HCT116 (cell line): ENCODE results near the gene AP1S1. TPM values are rescaled to one million over a fixed set of nuclear protein-coding genes. Genes with fewer than 3 reads are reported as not detected.
A peak's percentile ranks its signal among the peaks of the same experiment; 100 is the strongest.

Experiments
- ATAC-seq: fragments of 200-7000 bp; cut with Tn5 transposase; 2 replicates; pipeline ENCODE4 v1.9.1; 2020; ENCODE audit warnings: mild to moderate bottlenecking, moderate library complexity
- BruUV-seq: library from RNA; stranded (reverse); fragments of 400-500 nt; replicated peaks from 2 replicates; lab custom pipeline; 2021; lab: Mats Ljungman, UMichigan
- CTCF ChIA-PET: fragments of 300-600 bp; sonication (Branson Sonifier 250); formaldehyde crosslinking; loops from one replicate; lab custom pipeline; 2021; ENCODE audit warnings: antibody characterized with exemption; lab: Charles Lee
- POLR2A ChIA-PET: fragments of 300-600, 350-600 bp; sonication (Branson Sonifier 250); formaldehyde crosslinking; loops from one replicate; lab custom pipeline; 2021; ENCODE audit warnings: antibody characterized with exemption; lab: Charles Lee
- RAD21 ChIA-PET, 2 experiments: fragments of 300-600 bp; sonication (Branson Sonifier 250); formaldehyde crosslinking; loops; one replicate each; lab custom pipeline; 2023; ENCODE audit warnings: low total read pairs in 2 of 2; ENCODE audit not compliant: uncharacterized antibody in 2 of 2, unreplicated experiment in 2 of 2, low non-redundant PET in 1 of 2; lab: Charles Lee
- DNase-seq: peaks from one replicate; pipeline ENCODE4 v3.0.0-alpha.2; 2010; ENCODE audit warnings: low read depth, low spot score
- H2AFZ ChIP-seq: fragments of 200-600 bp; shearing (Covaris generic), sonication (generic); 2 replicates; pipeline ENCODE4 v1.6.1; 2017; ENCODE audit warnings: low read depth, mixed run types, mixed read lengths, antibody characterized with exemption, low read length; ENCODE audit not compliant: poor library complexity, severe bottlenecking
- H3K27ac ChIP-seq: 2 replicates; pipeline ENCODE4 v1.5.1; 2012; ENCODE audit warnings: low read depth, low read length
- H3K27me3 ChIP-seq: fragments of 200-600 bp; sonication (generic); 2 replicates; pipeline ENCODE4 v1.6.1; 2016; ENCODE audit warnings: mixed run types, low read length, mixed read lengths; ENCODE audit not compliant: insufficient read depth
- H3K36me3 ChIP-seq, 2 experiments: fragments of 200-500 bp in 1 of 2; fragments of 200-600 bp in 1 of 2; sonication (Bioruptor generic) in 1 of 2; sonication (generic) in 1 of 2; 2 replicates each; pipeline versions ENCODE4 v1.5.1 to v1.6.1; 2014 to 2016; ENCODE audit warnings: low read length in 2 of 2, inconsistent platforms in 1 of 2, mixed read lengths in 1 of 2, mixed run types in 1 of 2; ENCODE audit not compliant: insufficient read depth in 2 of 2, control insufficient read depth in 1 of 2
- H3K4me1 ChIP-seq, 2 experiments: fragments of 200-600 bp in 1 of 2; sonication (generic) in 1 of 2; 2 replicates each; pipeline versions ENCODE4 v1.5.1 to v1.6.1; 2012 to 2017; ENCODE audit warnings: low read length in 2 of 2, inconsistent platforms in 1 of 2, mild to moderate bottlenecking in 1 of 2, mixed read lengths in 1 of 2, mixed run types in 1 of 2, moderate library complexity in 1 of 2; ENCODE audit not compliant: insufficient read depth in 2 of 2, control insufficient read depth in 1 of 2
- H3K4me2 ChIP-seq: fragments of 200-600 bp; sonication (generic); 2 replicates; pipeline ENCODE4 v1.6.1; 2017; ENCODE audit warnings: mixed run types, low read length, mixed read lengths
- H3K4me3 ChIP-seq, 2 experiments: fragments of 200-600 bp in 1 of 2; sonication (generic) in 1 of 2; replicated peaks in 1 of 2; 2 replicates each; pipeline ENCODE4 v1.5.1; 2011 to 2016; ENCODE audit warnings: low read length in 2 of 2, control low read depth in 1 of 2, low read depth in 1 of 2, mild to moderate bottlenecking in 1 of 2, mixed read lengths in 1 of 2, mixed run types in 1 of 2
- H3K79me2 ChIP-seq: fragments of 200-600 bp; sonication (generic); 2 replicates; pipeline ENCODE4 v1.6.1; 2017; ENCODE audit warnings: mild to moderate bottlenecking, mixed run types, low read length, moderate library complexity, mixed read lengths; ENCODE audit not compliant: insufficient read depth
- H3K9ac ChIP-seq: fragments of 200-600 bp; sonication (generic); 2 replicates; pipeline ENCODE4 v1.6.1; 2016; ENCODE audit warnings: low read length, mixed read lengths
- H3K9me2 ChIP-seq: fragments of 200-600 bp; sonication (generic), shearing (Covaris generic); 2 replicates; pipeline ENCODE4 v1.6.1; 2017; ENCODE audit warnings: mixed run types, mild to moderate bottlenecking, moderate library complexity; ENCODE audit not compliant: insufficient read depth
- H3K9me3 ChIP-seq, 2 experiments: fragments of 200-500 bp in 1 of 2; fragments of 200-600 bp in 1 of 2; sonication (Bioruptor generic) in 1 of 2; sonication (generic) in 1 of 2; 2 replicates each; pipeline ENCODE4 v1.6.1; 2014 to 2017; ENCODE audit warnings: low read length in 2 of 2, mixed read lengths in 2 of 2, inconsistent platforms in 1 of 2, low read depth in 1 of 2, mild to moderate bottlenecking in 1 of 2, mixed run types in 1 of 2, moderate library complexity in 1 of 2; ENCODE audit not compliant: control insufficient read depth in 1 of 2, insufficient read depth in 1 of 2
- H4K20me1 ChIP-seq: fragments of 200-600 bp; sonication (generic), shearing (Covaris generic); 2 replicates; pipeline ENCODE4 v1.6.1; 2017; ENCODE audit warnings: mixed run types, mild to moderate bottlenecking, moderate library complexity; ENCODE audit not compliant: insufficient read depth
- CEBPB ChIP-seq: IDR thresholded peaks from 2 replicates; pipeline ENCODE4 v1.6.1; 2012; ENCODE audit warnings: low read depth
- EZH2 ChIP-seq: fragments of 200-600 bp; sonication (generic); IDR thresholded peaks from 2 replicates; pipeline ENCODE4 v1.6.1; 2017; ENCODE audit warnings: antibody characterized with exemption, mixed run types
- EZH2phosphoT487 ChIP-seq: fragments of 200-600 bp; IDR thresholded peaks from 2 replicates; pipeline ENCODE4 v1.6.1; 2018; ENCODE audit warnings: antibody characterized with exemption, borderline replicate concordance
- FOSL1 ChIP-seq: IDR thresholded peaks from 2 replicates; pipeline ENCODE4 v1.6.1; 2012; ENCODE audit warnings: low read depth
- SP1 ChIP-seq: IDR thresholded peaks from 2 replicates; pipeline ENCODE4 v1.6.1; 2012; ENCODE audit warnings: low read depth
- YY1 ChIP-seq: IDR thresholded peaks from 2 replicates; pipeline ENCODE4 v1.6.1; 2011; ENCODE audit warnings: low read length, low read depth, moderate library complexity, mild to moderate bottlenecking; ENCODE audit not compliant: insufficient replicate concordance; ENCODE audit errors: extremely low read depth
- ZNF274 ChIP-seq: fragments of 200-500 bp; sonication (Bioruptor generic); IDR thresholded peaks from 2 replicates; pipeline ENCODE4 v1.6.1; 2014; ENCODE audit warnings: mild to moderate bottlenecking, low read depth, low read length, inconsistent platforms
- intact Hi-C: fragments of 100-400 bp; cut with micrococcal nuclease; formaldehyde crosslinking; loops from 2 replicates; pipeline ENCODE4 v1.10.0; 2022
- total RNA-seq: library from RNA; stranded (reverse); gene quantifications from one replicate; pipeline ENCODE4 v1.2.1, GENCODE V29; 2021; ENCODE audit not compliant: unreplicated experiment
- TF ChIP-seq, protein P1 (sequence below): IDR thresholded peaks from 2 replicates; pipeline ENCODE4 v1.6.1; 2012
- TF ChIP-seq, protein P2 (sequence below): IDR thresholded peaks from 2 replicates; pipeline ENCODE4 v1.6.1; 2011; ENCODE audit warnings: mild to moderate bottlenecking, low read length, moderate library complexity; ENCODE audit not compliant: insufficient replicate concordance; ENCODE audit errors: extremely low read depth
- TF ChIP-seq, protein P3 (sequence below), 3 experiments: fragments of 200-600 bp in 1 of 3; sonication (generic) in 1 of 3; IDR thresholded peaks in 2 of 3; conservative IDR thresholded peaks in 1 of 3; 2 replicates each; pipeline ENCODE4 v1.5.1; 2012 to 2017; ENCODE audit warnings: low read depth in 2 of 3, low read length in 2 of 3, antibody characterized with exemption in 1 of 3, borderline replicate concordance in 1 of 3, control low read depth in 1 of 3, mild to moderate bottlenecking in 1 of 3, mixed read lengths in 1 of 3, mixed run types in 1 of 3, moderate library complexity in 1 of 3; ENCODE audit not compliant: insufficient read depth in 1 of 3

AP1S1 gene
- total RNA-seq, 1 experiment from 2014 or later, result 130 TPM

DNA sequence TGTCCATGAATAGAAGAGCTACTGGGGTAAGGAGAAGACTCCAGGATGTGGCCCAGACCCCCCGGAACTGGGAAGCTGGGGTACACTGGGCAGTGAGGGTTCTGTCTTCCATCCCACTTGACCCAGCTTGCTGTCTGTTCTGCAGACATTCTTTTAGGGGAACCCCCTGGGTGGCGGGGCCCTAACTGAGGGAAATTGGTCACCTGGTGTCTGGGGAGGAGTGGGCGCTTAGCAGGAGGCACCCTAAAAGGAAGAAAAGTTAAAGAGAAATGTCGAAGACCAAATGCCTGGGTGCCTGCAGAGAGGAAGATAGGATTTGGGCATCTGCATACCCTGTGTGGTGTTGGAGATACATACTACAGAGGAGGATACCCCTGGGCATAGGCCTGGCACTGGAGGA lies 1.0 kb downstream of the AP1S1 start:
- Histone ChIP-seq H3K9ac (peak overlapping the region; percentile 94), H3K27ac (peak overlapping the region; percentile 78), H2AFZ (no peak overlapping the region), H3K9me3 (no peaks in the 10 kb centered on the region), H3K27me3 (no peaks in the 10 kb centered on the region), H3K79me2 (peaks cover 42% of the 10 kb centered on the region), H3K9me2 (no peaks in the 10 kb centered on the region), H3K36me3 (peaks cover 6 to 32% of the 10 kb centered on the region in 2 experiments; a peak in 3 of 4 replicates), H3K4me1 (peaks cover 38 to 55% of the 10 kb centered on the region in 2 experiments), H4K20me1 (no peaks in the 10 kb centered on the region), H3K4me2 (peak overlapping the region; percentile 98), H3K4me3 (peak overlapping the region; percentile 74 to 85)
- intact Hi-C loops, result no loop called here
- ChIA-PET RAD21 (no interaction called here), POLR2A (interaction anchor here (0.6 to 2.8 kb wide), 3 partner anchors 10 to 977 kb away, joined by 4 to 11 read pairs (median 5); partner anchors contain the start of gene VGF), CTCF (interaction anchor here (1.8 to 4.4 kb wide), 3 partner anchors 11 to 128 kb away, joined by 6 to 44 read pairs (median 7); no protein-coding TSS in a partner anchor)
- TF ChIP-seq SP1 (no peak), EZH2phosphoT487 (no peak), ZNF274 (no peak), EZH2 (no peak), YY1 (no peak), CEBPB (no peak), FOSL1 (no peak)
- TF ChIP-seq, protein P1, sequence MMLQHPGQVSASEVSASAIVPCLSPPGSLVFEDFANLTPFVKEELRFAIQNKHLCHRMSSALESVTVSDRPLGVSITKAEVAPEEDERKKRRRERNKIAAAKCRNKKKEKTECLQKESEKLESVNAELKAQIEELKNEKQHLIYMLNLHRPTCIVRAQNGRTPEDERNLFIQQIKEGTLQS, result no peak
- ATAC-seq (no peak), DNase-seq (no peak)
- no TSS peak for BruUV-seq

DNA sequence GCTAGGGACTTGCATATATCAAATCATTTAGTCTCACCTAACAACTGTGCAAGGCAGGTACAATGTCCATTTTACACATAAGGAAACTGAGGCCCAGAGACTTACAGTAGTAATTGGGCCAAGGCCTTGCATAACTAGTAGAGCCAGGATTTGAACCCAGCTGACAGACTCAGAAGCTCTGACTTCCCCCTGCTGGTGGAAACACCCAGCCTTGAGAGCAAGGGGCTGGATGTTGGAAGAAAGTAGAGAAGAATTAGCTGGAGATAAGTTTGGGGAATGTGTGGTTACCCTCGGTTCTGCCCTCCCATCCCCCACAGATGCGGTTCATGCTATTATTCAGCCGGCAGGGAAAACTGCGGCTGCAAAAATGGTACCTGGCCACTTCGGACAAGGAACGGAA lies 2.0 kb downstream of the AP1S1 start:
- peak overlapping the region; percentile 98 for H3K4me2 ChIP-seq
- no peaks in the 10 kb centered on the region for H3K9me2 ChIP-seq
- peaks cover 47 to 65% of the 10 kb centered on the region in 2 experiments for H3K4me1 ChIP-seq
- no TSS peak for BruUV-seq
- intact Hi-C loops, result no loop called here
- peaks cover 6 to 32% of the 10 kb centered on the region in 2 experiments; a peak in 3 of 4 replicates for H3K36me3 ChIP-seq
- ChIA-PET CTCF (interaction anchor here (1.0 to 4.4 kb wide), 11 partner anchors 9 to 262 kb away, joined by 3 to 44 read pairs (median 3); partner anchors contain the start of genes PLOD3, TRIM56, VGF and ZNHIT1), POLR2A (interaction anchor here (0.7 to 2.8 kb wide), 6 partner anchors 9 to 182 kb away, joined by 3 to 11 read pairs (median 5); partner anchors contain the start of genes SERPINE1 and VGF), RAD21 (interaction anchor here (0.6 to 0.9 kb wide), 4 partner anchors 9 to 13 kb away, joined by 3 to 7 read pairs (median 3); partner anchors contain the start of gene VGF (in 2 of the 2))
- peak overlapping the region; percentile 78 for H3K27ac ChIP-seq
- H3K9ac ChIP-seq, result peak overlapping the region; percentile 94
- peak overlapping the region; percentile 8 to 85; a peak in 3 of 4 replicates for H3K4me3 ChIP-seq
- DNase-seq (no peak), ATAC-seq (no peak)
- no peaks in the 10 kb centered on the region for H4K20me1 ChIP-seq
- H3K27me3 ChIP-seq, result no peaks in the 10 kb centered on the region
- H3K9me3 ChIP-seq, result no peaks in the 10 kb centered on the region
- peaks cover 43% of the 10 kb centered on the region for H3K79me2 ChIP-seq
- no peak overlapping the region for H2AFZ ChIP-seq
- TF ChIP-seq, protein P2, sequence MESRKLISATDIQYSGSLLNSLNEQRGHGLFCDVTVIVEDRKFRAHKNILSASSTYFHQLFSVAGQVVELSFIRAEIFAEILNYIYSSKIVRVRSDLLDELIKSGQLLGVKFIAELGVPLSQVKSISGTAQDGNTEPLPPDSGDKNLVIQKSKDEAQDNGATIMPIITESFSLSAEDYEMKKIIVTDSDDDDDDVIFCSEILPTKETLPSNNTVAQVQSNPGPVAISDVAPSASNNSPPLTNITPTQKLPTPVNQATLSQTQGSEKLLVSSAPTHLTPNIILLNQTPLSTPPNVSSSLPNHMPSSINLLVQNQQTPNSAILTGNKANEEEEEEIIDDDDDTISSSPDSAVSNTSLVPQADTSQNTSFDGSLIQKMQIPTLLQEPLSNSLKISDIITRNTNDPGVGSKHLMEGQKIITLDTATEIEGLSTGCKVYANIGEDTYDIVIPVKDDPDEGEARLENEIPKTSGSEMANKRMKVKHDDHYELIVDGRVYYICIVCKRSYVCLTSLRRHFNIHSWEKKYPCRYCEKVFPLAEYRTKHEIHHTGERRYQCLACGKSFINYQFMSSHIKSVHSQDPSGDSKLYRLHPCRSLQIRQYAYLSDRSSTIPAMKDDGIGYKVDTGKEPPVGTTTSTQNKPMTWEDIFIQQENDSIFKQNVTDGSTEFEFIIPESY, result no peak
- TF ChIP-seq, protein P3, sequence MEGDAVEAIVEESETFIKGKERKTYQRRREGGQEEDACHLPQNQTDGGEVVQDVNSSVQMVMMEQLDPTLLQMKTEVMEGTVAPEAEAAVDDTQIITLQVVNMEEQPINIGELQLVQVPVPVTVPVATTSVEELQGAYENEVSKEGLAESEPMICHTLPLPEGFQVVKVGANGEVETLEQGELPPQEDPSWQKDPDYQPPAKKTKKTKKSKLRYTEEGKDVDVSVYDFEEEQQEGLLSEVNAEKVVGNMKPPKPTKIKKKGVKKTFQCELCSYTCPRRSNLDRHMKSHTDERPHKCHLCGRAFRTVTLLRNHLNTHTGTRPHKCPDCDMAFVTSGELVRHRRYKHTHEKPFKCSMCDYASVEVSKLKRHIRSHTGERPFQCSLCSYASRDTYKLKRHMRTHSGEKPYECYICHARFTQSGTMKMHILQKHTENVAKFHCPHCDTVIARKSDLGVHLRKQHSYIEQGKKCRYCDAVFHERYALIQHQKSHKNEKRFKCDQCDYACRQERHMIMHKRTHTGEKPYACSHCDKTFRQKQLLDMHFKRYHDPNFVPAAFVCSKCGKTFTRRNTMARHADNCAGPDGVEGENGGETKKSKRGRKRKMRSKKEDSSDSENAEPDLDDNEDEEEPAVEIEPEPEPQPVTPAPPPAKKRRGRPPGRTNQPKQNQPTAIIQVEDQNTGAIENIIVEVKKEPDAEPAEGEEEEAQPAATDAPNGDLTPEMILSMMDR (IDR thresholded peaks at IDR 0.05 in 2 of 3, conservative IDR thresholded peaks at IDR 0.05 in 1 of 3; ENCODE audit: borderline replicate concordance in 1 of 3, insufficient read depth in 1 of 3, low read depth in 2 of 3, low read length in 2 of 3), result peak in 2 of 3 experiments; percentile 44 to 55; a peak in 4 of 6 replicates
